ENCODE results near the gene BANF2.

BANF2 gene

DNA sequence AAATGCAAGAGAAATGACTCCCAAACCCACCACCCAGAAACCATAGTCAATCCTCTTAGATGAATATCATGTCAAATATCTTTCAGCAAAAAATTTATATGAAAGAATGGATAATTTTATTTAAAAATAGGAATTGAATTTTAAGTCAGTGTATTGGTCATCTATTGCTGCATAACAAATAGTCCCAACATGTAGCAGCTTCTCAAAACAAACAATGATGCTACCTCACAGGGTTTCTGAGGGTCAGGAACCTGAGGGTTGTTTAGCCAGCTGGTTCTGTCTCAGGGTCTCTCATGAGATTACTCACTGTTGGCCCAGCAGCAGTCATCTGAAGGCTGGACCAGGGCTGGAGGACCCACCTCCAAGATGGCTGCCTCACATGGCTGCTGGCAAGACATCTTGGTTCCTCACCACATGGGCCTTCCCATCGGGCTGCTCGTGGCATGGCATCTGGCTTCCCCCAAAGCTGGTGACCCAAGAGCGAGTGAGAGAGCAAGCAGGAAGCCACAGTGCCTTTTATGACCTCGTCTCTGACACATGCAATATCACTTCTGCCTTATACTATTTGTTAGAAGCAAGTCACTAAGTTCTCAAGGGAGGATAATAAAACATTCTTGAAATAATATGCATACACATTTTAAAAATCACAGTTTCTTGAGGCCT is 36.3 kb downstream of the BANF2 start:
- DNase-seq (ENCODE audit: low read depth): no peak

DNA sequence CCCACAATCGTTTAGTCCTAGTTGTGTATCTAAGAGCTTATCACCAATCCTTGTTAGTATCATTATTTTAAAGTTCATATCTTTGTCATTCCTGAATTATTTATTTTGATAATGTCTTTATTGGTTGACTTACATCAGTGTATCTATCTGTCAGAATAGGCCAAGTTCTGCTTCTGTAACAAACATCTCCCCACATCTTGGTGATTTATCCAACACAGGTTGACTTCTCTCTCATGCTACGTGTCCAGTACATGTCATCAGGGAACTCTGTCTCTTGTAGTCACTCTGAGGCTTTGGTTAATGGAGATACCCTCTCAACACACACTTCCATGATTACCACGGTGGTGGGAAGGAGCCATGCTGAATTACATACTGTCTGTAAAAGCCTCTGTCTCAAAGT is 38.4 kb downstream of the BANF2 start:
- no peak for DNase-seq (ENCODE audit: low read depth)

DNA sequence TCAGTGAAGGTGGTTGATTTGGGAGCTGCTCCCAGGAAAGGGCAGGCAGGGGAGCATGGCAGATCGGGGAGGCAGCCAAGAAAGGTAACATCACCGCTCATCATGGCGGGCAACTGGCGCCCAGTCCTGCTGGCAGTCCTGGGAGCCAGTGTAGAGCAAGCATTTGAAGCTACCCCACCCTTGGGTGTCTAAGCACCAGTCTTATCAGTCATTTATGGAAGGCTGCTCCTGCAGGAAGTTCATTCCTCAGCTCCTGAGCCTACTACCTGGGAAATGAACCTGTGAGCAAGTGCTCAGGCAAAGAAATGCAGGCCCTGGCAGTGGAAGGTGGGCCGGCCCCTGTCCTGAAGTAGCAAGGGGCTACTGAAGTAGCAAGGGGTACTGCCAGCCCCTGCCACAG is 41.5 kb downstream of the BANF2 start:
- no peak for DNase-seq (ENCODE audit: low read depth)

DNA sequence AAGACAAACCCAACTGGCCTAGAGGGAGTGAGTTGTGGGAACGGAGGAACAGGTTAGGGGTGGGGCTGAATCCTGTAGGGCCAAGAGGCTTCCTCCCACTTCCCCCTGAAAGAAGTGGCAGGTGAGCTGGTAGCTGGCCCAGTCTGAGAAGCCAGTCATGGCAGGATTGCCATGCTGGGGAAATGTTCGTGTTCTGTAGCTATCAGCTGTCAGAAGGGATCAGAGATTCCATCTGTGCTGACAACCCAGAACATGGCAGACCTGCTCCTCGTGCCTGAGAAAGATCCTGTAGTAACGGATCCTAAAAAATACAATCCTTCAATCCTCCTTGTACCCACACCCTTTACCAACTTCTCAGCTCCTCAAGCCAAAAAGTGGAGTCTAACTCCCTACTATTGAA is 43.0 kb downstream of the BANF2 start:
- DNase-seq (ENCODE audit: low read depth): no peak

DNA sequence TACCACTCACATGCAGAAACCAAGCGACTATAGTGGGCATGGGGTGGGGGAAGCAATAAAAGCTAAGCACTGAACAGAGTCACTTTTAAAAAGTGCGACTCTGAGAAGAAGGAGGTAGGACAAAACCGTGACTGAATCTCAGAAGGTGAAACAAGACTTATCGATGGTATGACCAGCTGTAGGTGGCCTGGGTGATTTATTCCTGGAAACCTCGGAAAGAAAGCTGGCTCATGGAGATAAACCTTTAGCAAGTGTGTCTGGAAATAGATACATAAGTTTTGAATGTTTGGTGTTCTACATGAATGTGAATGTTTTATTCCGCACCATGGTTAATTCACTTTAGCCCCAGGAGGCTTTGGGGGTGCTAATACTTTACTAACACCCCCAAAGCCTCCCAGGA is 43.9 kb downstream of the BANF2 start:
- DNase-seq (ENCODE audit: low read depth): no peak

DNA sequence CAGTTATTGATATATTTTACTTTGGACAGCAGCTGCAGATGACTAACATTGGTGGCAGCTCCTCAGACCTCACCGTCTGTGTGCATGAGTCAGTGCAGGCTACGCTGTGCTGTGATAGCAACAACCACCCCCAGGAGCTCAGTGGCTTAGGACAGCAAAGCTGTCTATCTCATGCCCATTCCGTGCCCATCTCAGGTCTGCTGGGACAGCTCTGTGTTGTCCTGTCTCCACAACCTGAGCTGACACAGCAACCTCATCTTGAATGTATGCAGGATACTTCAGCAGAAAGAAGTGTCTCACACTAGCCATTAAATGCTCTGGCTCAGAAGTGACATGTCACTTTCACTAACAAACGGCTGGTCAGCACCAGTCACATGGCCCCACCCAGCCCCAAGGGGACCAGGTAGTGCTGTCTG is 47.7 kb downstream of the BANF2 start:
- DNase-seq (ENCODE audit: low read depth): no peak

DNA sequence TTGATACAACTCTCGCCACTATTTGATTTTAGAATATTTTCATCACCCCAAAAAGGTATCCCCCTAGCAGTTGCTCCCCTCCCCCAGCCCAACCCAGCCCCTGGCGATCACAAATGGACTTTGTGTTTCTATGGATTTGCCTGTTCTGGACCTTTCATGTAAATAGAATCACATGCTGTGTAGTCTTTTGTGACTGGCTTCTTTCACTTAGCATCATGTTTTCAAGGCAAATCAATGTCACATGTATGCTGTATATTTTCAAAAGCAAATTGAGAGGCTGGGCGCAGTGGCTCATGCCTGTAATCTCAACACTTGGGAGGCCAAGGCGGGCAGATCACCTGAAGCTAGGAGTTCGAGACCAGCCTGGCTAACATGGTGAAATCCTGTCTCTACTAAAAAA is 48.5 kb downstream of the BANF2 start:
- DNase-seq (ENCODE audit: low read depth): no peak

DNA sequence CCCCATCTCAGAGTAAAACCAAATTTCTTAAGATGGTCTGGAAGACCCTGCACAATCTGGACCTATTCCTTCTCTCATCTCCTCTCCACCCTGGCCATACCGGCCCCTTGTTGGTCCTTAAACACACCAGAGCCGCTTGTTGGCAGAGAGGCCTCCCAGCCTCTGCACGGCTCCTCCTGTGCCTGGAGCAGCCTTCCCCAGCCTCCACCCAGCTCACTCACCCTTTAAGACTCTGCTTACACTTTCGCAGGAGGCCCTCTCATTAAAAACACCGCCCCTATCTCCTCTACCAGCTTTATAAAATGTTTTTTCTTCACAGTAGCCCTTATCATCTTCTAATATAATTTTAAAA is 49.8 kb downstream of the BANF2 start:
- DNase-seq (ENCODE audit: low read depth): no peak

DNA sequence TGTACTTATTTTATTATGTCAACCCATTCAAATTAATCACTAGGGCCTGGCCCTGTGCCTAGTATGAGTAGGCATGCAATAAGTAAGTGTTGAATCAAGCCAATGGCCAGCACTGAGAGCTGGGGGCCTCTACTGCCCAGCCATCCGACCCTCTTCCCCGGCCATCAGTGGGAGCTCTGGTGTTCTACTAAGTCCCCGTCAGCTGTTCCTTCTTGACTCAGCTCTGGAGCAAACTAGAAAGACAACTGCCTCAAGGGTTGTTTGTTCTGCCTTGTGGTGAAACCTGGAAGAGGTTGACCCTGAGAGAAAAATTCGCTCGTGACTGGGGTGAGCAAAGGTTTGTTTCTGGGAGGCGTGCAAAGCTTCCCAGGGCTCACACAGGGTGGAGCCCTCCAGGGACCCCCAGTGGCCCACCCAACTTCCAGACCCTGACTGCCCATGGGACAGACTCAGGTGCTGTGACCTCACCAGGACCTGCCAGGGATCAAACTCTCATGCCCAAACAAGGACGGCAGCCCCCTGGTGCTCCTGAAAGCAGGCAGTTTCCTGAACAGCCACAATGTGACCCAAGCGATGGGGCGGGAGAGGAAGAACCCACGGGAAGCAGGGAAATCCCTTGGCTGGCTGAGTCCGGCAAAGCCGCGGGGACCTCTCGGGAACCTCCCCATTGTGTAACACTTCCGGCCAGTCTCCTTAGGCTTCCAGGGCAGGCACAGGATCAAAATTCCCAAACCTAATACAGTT is 50.4 kb downstream of the BANF2 start:
- DNase-seq (ENCODE audit: low read depth): no peak

DNA sequence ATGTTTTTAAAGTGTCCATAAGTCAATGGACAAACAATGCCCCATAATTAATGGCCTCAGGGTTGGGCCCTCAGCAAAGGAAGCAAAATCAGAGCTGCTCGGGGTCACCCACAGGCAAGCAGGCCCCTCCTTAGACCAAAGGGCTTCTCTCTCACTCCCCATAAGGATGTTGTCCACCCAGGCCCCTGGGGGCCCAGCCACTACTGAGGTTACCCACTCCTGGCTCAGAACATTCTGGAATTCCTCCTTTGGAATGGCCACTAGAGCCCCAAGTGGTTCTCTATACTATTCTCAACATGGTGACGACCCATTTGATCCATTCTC is 50.9 kb downstream of the BANF2 start:
- DNase-seq (ENCODE audit: low read depth): no peak

DNA sequence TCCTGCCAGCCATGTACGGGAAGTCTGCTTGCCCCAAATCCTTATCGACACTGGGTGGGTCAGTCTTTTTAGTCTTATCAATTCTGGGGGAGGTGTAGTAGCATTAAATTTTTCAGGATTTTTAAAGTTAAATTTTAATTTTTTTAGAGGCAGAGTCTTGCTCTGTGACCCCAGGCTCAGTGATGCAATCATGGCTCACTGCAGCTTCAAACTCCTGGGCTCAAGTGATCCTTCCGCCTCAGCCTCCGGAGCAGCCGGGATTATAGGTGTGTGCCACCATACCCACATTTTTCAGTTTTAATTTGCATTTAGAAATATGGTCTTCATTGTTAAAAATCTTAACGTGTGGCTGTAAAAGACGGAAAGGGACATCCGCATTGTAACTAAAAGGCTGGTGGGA is 51.9 kb downstream of the BANF2 start:
- DNase-seq (ENCODE audit: low read depth): no peak

DNA sequence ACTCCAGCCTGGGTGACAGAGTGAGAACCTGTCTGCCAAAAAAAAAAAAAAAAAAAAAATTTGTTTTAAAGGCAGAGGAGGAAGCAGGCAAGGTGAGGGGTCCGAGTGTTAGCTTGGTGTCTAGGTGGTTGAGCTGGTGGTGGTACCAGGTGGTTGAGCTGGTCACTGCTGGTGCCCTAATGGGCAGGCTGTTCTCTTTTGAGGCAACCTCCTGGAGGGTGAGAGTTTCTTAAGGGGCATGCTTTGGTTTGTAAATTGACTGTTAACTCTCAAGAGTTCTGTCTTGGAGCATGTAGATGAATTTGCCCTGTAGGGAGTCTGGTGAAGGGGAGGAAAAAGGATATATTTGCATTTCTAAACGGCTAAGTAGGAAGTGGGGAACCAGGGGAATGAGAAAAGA is 52.7 kb downstream of the BANF2 start:
- DNase-seq (ENCODE audit: low read depth): no peak

DNA sequence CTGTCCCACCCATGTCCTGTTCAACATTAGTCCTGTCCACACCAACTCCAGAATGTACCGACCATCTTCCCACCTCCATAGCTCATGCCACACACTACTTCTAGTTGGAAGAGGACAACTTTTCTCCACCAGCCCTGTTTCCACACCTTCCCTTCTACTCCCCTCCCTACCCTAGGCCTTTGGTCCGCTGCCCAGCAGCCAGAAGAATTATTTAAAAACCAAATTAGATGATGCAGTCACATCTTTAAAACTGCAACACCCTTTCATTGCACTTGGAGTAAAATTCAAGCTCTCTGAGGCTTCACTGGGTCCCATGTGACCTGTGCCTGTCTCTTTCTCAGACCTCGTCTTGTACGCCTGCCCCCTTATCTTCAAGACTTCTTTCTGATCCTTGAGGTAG is 53.8 kb downstream of the BANF2 start:
- DNase-seq (ENCODE audit: low read depth): no peak

DNA sequence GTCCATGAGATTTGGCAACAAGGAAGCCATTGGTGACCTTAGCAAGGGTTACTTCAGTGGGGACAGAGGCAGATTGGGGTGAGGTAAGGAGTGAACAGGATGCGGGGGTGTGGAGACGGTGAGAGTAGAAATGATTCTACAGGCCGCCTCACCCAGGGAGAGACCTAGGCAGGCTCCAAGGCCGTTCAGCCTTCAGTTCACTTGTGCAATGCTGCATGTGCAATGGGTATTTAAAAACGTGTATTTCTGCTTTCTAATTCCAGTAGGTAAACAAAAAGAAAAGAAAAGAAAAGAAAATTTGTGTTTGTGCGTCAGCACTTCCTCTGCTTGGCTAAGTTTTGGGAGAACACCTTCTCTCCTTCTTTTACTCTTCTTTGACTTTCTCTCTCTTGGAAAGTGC is 56.8 kb downstream of the BANF2 start:
- DNase-seq (ENCODE audit: low read depth): no peak

DNA sequence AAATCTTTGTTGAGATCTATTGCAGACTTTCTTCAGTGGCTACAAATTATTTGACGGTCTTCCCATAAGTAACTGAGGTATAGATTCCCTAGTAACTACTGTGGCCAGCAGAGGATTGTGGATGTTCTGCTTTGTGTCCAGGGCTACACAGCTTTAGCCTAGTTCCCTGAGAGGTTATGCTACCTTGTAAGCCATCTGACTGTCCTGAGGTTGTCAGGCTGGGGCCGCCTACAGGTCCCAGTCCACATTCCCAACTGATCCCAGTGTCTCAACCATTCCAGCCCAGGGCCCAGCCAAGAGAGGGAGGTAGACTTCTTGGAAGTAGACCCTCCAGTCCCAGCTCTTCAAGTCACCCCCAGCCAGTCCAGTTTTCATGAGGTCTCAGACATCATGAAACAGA is 57.7 kb downstream of the BANF2 start:
- DNase-seq (ENCODE audit: low read depth): no peak

DNA sequence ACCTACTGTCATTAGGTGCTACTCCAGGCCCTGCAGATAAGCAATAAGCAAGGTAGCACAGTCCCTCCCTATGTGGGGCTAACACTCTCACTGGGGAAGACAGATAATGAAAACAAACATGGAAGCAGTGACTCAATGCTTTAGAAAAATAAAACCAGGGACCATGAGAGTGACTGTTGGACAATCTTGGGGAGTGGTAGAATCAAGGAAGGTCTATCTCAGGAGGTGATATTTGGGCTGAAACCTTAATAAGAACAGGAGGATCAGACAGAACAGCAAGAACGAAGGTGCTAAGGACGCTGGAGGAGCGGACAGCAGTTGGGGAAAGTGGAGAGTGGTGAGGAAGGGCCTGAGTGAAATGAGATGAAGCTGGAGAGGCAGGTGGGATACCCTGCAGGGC is 58.2 kb downstream of the BANF2 start:
- no peak for DNase-seq (ENCODE audit: low read depth)

DNA sequence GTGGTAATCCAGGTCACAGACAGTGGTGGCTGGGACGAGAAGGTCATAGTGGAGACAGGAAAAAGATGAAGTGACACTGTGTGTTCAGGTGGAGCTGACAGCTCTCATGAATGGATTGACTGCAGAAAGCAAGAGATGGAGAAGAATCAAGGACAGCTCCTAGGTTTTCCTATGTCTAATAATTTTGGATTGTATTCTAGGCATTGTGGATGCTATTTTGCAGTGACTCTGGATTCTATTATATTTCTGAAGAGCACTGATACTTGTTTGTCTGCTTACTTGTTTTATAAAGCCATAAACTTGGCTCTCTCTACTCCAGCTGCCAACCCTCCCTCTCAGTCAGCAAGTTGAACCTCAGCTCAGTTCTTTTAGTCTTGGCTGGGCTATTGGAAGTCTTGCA is 58.7 kb downstream of the BANF2 start:
- DNase-seq (ENCODE audit: low read depth): no peak

DNA sequence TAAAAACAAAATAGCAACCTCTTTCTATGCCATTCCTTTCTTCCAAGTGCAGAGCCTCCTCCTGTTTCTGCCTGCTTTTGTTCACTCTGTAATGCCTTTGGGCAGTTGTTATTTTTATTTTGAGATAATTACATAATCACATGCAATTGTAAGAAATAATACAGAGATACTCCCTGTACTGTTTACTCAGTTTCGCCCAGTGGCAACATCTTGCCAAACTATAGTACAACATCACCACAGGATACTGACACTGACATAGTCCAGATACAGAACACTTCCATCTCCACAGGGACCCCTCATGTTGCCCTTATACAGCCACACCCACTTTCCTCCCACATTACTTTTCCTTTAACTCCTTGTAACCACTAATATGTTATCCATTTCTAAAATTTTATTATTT is 59.7 kb downstream of the BANF2 start:
- DNase-seq (ENCODE audit: low read depth): no peak

DNA sequence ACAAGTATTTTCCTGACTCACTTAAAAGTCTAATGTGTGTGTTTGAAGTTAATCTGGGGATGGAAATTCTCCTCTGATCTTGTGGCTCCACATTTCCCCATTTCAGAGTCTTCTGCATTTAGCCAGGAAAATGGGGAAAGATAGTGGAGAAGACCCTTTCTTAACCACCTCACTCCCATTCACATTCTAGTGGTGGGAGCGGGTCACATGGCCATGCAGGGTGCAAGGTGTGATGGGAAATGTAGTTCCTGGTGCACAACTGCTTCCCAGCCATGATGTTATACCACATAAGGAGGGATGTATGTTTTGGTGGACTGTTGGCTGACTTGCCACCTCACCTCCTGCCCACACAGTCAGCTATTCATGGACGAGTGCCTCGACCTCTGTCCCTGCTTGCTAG is 61.8 kb downstream of the BANF2 start:
- no peak for DNase-seq (ENCODE audit: low read depth)

DNA sequence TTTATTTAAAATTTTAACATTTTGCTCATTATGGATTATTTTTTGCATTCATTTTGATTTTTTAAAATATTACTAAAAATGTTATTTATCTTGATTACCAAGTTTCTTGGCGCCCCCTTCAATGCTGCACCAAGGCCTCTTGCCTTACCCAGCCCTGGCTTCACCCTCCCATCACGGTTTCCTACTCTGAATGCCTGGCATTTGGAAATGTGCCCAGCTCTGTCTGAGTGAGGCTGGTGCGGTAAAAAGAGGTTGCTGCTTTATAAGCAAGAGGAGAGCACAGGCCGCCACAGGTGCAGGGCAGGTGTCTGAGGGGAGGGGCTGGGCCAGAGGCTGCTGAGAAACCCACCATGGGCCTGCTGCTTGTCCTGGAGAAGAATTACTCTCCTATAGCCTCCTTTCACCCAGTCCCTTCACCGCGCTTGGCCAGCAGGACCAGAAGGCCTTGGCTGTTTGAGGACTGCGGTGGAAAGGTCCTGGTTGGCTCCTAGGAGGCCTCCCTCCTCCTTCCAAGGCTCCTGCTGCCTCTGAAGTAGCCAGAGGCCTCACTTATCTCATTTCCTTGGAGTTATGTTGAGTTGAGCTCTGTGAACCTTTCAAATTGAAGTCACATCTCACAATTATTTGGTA is 62.6 kb downstream of the BANF2 start:
- DNase-seq (ENCODE audit: low read depth): no peak

DNA sequence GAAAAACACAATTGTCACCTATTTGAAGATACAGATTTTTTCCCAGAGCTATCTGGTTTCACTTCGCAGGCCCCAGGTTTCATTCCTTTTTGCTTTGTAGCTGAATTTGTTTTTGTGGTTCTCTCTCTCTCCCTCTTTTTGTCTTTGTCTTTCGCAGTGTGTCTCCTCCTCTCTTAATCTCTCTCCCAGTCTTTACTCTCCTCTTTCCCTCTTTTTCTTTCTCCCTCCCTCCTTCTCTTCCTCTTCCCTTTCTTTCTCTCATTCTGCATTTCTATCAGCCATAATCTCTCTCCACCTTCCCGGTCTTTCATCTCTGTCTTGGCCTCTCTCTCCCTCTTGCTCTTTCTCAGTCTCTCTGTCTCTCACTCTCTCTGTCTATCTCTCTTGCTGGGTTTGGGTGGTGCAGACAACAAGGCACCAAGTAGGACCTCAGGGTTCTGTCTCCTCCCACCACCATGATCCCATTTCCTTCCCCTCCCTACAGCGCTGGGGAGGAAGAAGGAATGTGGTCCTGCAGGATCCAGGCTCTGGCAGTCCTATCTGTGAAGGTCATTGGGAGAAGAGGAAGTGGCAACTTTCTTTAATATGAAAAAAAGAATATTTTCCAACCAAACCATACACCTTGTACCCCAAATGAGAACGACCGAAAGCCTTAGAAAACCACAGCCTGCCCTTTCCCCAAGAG is 63.2 kb downstream of the BANF2 start:
- no peak for DNase-seq (ENCODE audit: low read depth)

DNA sequence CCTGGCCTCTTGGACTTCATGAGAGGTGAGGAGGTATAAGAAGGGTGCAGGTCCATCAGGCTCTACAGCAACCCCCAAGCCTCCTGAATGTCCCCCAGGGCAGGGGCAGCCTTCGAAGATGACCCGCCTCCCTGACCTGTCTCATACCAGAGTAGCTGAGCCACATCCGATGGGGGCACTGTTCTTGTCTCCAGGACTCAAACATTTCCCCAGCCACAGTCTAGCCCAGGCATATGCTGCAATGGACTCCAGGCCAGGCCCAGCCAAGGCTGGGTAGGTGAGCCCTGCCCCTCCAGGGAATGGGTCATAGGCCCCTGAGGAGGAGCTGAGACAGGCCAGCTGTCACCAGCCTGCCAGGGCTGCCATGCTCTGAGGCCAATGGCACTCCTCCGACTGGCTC is 65.3 kb downstream of the BANF2 start:
- DNase-seq (ENCODE audit: low read depth): no peak

DNA sequence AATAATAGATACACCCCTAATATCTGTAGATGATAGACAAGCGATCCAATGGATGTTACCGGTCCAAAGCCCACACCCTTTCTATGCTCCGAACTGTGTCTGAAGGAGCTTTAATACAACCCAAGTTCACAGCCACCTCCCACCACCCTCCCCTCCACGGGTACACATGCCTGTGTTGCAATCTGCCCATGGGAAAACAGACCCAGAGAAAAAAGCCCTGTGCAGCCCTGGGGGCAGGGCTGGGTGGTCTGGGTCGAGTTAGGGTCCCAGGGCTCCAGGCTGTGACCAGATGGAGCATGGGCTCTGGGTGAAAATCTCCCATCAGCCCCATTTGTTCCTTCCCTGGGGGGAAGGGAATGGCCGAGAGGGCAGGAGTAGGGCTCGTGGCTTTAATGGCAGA is 65.8 kb downstream of the BANF2 start:
- DNase-seq (ENCODE audit: low read depth): no peak

Data from CMK (cell line).